Measurements from ENCODE around the gene SUSD3.

SUSD3 gene

DNA sequence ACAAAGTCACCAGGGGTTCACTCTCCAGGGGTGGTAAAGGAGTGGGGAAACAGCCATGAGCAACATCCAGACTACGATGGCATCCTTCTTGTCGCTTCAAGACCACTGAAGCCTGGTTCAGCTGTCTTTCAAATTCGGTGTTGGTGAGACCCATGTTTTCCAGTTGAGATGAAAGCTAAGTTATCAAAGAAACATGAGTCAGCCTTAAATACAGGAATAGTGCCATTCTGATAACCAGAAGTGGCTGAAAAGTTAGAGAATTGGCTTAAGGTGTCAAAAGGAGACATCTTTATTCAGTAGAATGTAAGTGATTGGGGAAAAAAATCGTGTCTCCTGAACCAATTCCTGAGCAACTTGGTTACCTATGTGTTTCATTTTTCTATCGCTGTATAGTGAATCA, 30.5 kb downstream of the SUSD3 start:
- CTCF ChIA-PET = no interaction called here
- DNase-seq (ENCODE audit: low spot score) = no peak
- TF ChIP-seq, protein P1, sequence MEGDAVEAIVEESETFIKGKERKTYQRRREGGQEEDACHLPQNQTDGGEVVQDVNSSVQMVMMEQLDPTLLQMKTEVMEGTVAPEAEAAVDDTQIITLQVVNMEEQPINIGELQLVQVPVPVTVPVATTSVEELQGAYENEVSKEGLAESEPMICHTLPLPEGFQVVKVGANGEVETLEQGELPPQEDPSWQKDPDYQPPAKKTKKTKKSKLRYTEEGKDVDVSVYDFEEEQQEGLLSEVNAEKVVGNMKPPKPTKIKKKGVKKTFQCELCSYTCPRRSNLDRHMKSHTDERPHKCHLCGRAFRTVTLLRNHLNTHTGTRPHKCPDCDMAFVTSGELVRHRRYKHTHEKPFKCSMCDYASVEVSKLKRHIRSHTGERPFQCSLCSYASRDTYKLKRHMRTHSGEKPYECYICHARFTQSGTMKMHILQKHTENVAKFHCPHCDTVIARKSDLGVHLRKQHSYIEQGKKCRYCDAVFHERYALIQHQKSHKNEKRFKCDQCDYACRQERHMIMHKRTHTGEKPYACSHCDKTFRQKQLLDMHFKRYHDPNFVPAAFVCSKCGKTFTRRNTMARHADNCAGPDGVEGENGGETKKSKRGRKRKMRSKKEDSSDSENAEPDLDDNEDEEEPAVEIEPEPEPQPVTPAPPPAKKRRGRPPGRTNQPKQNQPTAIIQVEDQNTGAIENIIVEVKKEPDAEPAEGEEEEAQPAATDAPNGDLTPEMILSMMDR (conservative IDR thresholded peaks at IDR 0.05; ENCODE audit: low read depth) = no peak
- H3K27ac ChIP-seq = no peak overlapping the region
- POLR2A ChIA-PET (ENCODE audit: low non-redundant PET) = no interaction called here

DNA sequence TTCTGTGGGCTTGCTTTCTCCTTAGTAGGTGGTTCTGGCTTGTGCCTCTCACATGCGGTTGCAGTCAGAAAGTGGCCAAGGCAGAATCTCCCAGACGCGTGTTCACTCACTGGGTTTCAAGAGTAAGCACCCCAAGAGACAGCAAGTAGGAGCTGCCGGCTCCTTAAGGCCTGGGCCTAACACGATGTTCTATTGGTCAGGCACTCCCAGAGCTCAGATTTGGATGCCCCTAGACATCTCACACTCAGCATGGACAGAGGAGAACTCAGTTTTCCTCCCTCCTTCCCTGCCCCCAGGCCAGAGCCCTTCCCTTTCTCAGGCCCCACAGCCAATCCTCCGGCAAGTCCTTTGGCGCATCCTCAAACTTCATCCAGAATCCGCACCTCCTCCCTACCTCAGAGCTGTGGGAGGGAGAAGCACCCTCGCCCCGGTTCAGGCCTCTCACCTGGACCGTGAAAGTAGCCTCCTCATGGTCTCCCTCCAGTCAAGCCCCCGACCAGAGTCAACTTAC, 31.0 kb downstream of the SUSD3 start:
- no peak for DNase-seq (ENCODE audit: low spot score)
- TF ChIP-seq, protein P1 (conservative IDR thresholded peaks at IDR 0.05; ENCODE audit: low read depth) = no peak
- ChIA-PET POLR2A (ENCODE audit: low non-redundant PET) (interaction anchor here (1.0 kb wide), 1 partner anchor 15 kb away, joined by 7 read pairs; no protein-coding TSS in a partner anchor), CTCF (interaction anchor here (0.6 kb wide), 2 partner anchors 86 to 214 kb away, joined by 3 to 6 read pairs; no protein-coding TSS in a partner anchor)
- H3K27ac ChIP-seq = no peak overlapping the region

DNA sequence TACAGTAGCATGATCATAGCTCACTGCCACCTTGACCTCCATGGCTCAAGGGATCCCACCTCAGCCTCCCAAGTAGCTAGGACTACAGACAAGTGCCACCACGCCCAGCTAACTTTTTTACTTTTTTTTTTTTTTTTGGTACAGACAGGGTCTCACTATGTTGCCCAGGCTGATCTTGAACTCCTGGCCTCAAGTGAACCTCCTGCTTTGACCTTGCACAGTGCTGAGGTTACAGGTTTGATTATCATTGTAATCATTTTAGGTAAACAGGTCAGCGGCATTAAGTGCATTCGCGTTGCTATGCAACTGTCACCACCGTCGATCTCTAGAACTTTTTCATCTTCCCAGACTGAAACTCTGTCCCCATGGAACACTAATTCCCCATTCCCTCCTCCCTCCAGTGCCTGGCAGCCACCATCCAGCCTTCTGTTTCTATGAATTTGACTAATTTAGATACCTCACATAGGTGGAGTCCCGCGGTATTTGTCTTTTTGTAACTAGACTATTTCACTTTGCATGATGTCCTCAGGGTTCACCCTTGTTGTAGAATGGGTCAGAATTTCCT, 31.7 kb downstream of the SUSD3 start:
- ChIA-PET CTCF (interaction anchor here (0.6 kb wide), 3 partner anchors 36 to 214 kb away, joined by 3 to 6 read pairs (median 3); no protein-coding TSS in a partner anchor), POLR2A (ENCODE audit: low non-redundant PET) (interaction anchor here (1.0 kb wide), 1 partner anchor 15 kb away, joined by 7 read pairs; no protein-coding TSS in a partner anchor)
- TF ChIP-seq, protein P1 (conservative IDR thresholded peaks at IDR 0.05; ENCODE audit: low read depth) = no peak
- DNase-seq (ENCODE audit: low spot score) = no peak
- H3K27ac ChIP-seq = no peak overlapping the region

DNA sequence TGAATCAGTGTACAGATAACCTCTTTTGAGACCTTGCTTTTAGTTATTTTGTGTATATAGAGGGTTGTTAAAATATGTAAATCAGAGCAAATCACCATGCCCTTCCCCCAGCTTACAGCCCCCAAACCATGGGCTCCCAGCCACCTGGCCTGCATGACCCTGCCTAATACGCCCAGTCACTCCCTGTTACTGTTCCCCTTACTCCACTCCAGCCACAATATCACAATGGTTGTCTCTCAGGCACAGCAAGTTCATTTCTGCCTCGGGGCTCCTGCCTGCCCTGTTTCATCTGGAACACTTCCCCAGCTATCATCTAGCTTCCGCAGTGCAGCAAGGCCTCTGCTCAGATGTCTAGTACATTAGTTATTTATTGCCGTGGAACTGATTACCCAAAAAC, 32.6 kb downstream of the SUSD3 start:
- no peak overlapping the region; the same call in 1 of the 2 replicates for H3K27ac ChIP-seq
- DNase-seq (ENCODE audit: low spot score) = no peak
- TF ChIP-seq, protein P1 (conservative IDR thresholded peaks at IDR 0.05; ENCODE audit: low read depth) = no peak
- ChIA-PET CTCF (interaction anchor here (0.6 kb wide), 1 partner anchor 37 kb away, joined by 3 read pairs; no protein-coding TSS in a partner anchor), POLR2A (ENCODE audit: low non-redundant PET) (interaction anchor here (0.5 kb wide), 1 partner anchor 22 kb away, joined by 3 read pairs; no protein-coding TSS in a partner anchor)

DNA sequence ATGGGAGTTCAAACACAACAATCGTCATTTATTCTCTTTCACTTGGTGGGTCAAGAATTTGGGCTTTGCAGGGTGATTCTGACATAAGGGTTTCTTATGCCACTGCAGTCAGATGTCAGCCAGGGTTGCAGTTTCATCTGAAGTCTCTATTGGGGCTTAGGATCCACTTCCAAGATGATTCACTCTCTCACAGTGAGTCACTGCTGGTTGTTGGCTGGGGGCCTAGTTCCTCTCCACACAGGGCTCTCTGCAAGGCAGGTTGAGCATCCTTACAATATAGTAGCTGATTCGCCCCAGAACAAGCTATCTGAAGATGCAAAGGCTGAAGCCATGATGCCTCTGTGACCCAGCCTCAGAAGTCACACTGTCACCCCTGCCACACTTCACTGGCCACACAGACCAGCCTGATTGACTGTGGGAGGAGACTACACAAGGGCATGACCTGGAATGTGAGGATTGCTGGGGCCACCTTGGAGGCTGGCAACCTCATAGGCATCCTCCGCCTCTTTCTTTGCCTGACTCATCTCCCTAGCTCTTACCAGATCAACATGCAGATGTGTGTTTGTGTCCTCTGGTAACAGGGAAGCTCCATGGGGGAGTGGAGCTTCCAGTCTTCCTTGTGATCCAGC, 33.1 kb downstream of the SUSD3 start:
- CTCF ChIA-PET = no interaction called here
- DNase-seq (ENCODE audit: low spot score) = peak; percentile 55
- POLR2A ChIA-PET (ENCODE audit: low non-redundant PET) = interaction anchor here (0.5 kb wide), 1 partner anchor 22 kb away, joined by 3 read pairs; no protein-coding TSS in a partner anchor
- H3K27ac ChIP-seq = peak overlapping the region; percentile 94
- TF ChIP-seq, protein P1 (conservative IDR thresholded peaks at IDR 0.05; ENCODE audit: low read depth) = no peak

DNA sequence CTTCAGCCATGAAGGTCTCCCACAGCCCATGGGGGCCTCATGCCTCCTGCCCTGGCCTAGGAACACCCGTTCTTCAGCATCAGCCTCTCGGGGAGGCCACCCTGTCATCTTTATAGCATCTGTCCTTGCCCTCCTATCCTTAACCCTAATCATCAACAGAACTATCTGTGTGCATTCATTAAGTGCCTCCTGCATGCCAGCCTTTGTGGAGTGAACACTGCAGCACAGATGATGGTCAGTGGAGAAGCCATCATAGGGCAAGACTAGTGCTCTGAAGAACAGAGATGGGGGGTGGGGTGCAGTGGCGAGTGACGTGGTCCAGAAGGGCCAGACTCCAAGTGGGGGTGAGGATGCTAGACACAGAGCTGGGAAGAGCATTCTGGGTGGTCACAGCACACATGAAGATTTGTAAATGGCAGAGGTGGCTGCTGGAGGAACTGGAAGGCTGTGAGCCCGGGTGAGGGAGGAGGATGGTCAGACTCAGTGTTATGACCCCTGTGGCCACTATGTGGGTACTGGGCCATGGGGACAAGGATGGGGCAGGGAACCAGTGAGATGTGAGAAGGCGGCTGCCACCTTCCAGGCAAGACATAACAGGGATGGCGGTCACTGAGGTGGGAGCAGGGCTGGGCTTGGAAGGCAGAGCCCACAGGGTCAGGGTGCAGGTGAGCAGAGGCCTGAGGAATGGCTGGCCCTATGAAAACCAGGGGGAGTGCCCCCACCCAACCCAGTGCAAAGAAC, 33.9 kb downstream of the SUSD3 start:
- CTCF ChIA-PET = no interaction called here
- TF ChIP-seq, protein P1 (conservative IDR thresholded peaks at IDR 0.05; ENCODE audit: low read depth) = no peak
- POLR2A ChIA-PET (ENCODE audit: low non-redundant PET) = no interaction called here
- no peak for DNase-seq (ENCODE audit: low spot score)
- peak overlapping the region; percentile 94 for H3K27ac ChIP-seq
